IPS-20b (cell line): Measurements from ENCODE around the gene CD14.
"Not testable (repeated sequence)": the region's sequence is repeated elsewhere in the genome, so short reads cannot be mapped to it uniquely, and the experiment has no call there.

ENCODE experiments used
- H3K27ac ChIP-seq: one replicate; pipeline ENCODE4 v1.5.1; 2013; ENCODE audit warnings: low read length
- H3K27me3 ChIP-seq: 2 replicates; pipeline ENCODE4 v1.6.1; 2013; ENCODE audit warnings: mild to moderate bottlenecking, low read length, inconsistent platforms; ENCODE audit not compliant: insufficient read depth
- H3K36me3 ChIP-seq: 2 replicates; pipeline ENCODE4 v1.6.1; 2013; ENCODE audit warnings: low read depth, mild to moderate bottlenecking, inconsistent platforms, low read length, moderate library complexity; ENCODE audit not compliant: insufficient read depth
- H3K4me1 ChIP-seq: 2 replicates; pipeline ENCODE4 v1.6.1; 2013; ENCODE audit warnings: mild to moderate bottlenecking, control low read depth, inconsistent platforms, low read length, moderate library complexity; ENCODE audit not compliant: insufficient read depth
- H3K4me3 ChIP-seq: 2 replicates; pipeline ENCODE4 v1.5.1; 2013; ENCODE audit warnings: mild to moderate bottlenecking, low read length, inconsistent platforms
- H3K9ac ChIP-seq: 2 replicates; pipeline ENCODE4 v1.6.1; 2013; ENCODE audit warnings: low read depth, mild to moderate bottlenecking, inconsistent platforms, low read length, moderate library complexity
- H3K9me3 ChIP-seq: 2 replicates; pipeline ENCODE4 v1.6.1; 2013; ENCODE audit warnings: mild to moderate bottlenecking, low read depth, low read length, inconsistent platforms; ENCODE audit not compliant: insufficient read depth

Gene CD14

GRCh38 chr5:140660371-140660770 lies 27.4 kb upstream of the CD14 start:
- H3K4me1 ChIP-seq, H3K4me3 ChIP-seq, H3K27me3 ChIP-seq, H3K9me3 ChIP-seq, H3K27ac ChIP-seq, H3K9ac ChIP-seq: not testable (repeated sequence)
- peaks cover 71% of the 10 kb centered on the region for H3K36me3 ChIP-seq

DNA sequence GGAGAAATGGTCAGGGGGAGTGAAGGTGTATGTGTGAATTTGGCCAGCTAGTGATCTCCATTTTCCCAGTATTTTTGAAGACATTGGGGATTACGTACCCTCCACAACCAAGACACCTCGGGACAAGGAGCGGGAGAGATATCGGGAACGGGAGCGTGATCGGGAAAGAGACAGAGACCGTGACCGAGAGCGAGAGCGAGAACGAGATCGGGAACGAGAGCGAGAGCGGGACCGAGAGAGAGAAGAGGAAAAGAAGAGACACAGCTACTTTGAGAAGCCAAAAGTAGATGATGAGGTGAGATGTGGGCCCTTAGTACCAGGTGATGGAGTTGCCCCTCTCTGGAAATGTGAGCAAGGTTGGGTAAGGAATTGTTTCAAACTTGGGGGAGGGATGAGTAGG lies 25.9 kb upstream of the CD14 start:
- Histone ChIP-seq H3K9ac (no peak overlapping the region), H3K27me3 (no peaks in the 10 kb centered on the region), H3K9me3 (no peaks in the 10 kb centered on the region), H3K27ac (no peak overlapping the region), H3K4me1 (no peaks in the 10 kb centered on the region), H3K36me3 (peaks cover 86% of the 10 kb centered on the region), H3K4me3 (no peak overlapping the region)

GRCh38 chr5:140647042-140647419 lies 14.1 kb upstream of the CD14 start:
- Histone ChIP-seq H3K9ac (peak overlapping the region; percentile 91), H3K27me3 (no peaks in the 10 kb centered on the region), H3K9me3 (no peaks in the 10 kb centered on the region), H3K4me3 (peak overlapping the region; percentile 90), H3K27ac (no peak overlapping the region), H3K4me1 (peaks cover 3% of the 10 kb centered on the region; the same call in 1 of the 2 replicates), H3K36me3 (peaks cover 66% of the 10 kb centered on the region)

- Histone ChIP-seq H3K9ac (no peak overlapping the region), H3K36me3 (peaks cover 48% of the 10 kb centered on the region), H3K27me3 (no peaks in the 10 kb centered on the region), H3K27ac (no peak overlapping the region), H3K4me1 (peaks cover 6% of the 10 kb centered on the region; the same call in 1 of the 2 replicates), H3K9me3 (no peaks in the 10 kb centered on the region), H3K4me3 (no peak overlapping the region)
Observed at GRCh38 chr5:140642718-140643117, 9.7 kb upstream of the CD14 start.

DNA sequence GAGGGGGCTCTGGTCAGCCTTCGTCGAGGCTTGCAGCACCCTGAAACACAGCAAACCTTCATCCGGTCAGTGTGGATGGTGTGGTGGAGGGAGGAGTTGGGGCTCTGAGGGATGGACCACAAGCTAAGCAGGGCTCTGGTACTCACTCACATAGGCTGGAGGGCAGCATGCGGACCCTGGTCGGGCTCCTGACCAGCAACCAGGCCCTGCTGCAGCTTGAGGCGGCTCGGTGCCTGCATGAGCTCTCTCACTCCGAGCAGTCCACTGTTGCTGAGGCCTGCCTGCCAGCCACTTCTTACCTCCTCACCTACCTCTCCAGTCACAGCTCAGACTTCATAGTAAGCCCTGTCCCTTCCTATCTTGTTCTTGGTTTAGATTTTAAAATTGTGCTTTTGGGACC lies 8.7 kb upstream of the CD14 start:
- Histone ChIP-seq H3K27me3 (no peaks in the 10 kb centered on the region), H3K9me3 (no peaks in the 10 kb centered on the region), H3K36me3 (peaks cover 47% of the 10 kb centered on the region), H3K4me1 (peaks cover 6% of the 10 kb centered on the region; the same call in 1 of the 2 replicates), H3K9ac (no peak overlapping the region), H3K4me3 (no peak overlapping the region), H3K27ac (no peak overlapping the region)

GRCh38 chr5:140639148-140639981 lies 6.4 kb upstream of the CD14 start, which contains the start of gene TMCO6:
Gene TMCO6 (plus strand): TSS chr5:140639451. CDS start chr5:140639528, 77 bp downstream.
- Histone ChIP-seq H3K27me3 (no peaks in the 10 kb centered on the region), H3K9ac (peak within 1 kb of the TSS; percentile 92), H3K4me1 (peaks cover 6% of the 10 kb centered on the region; the same call in 1 of the 2 replicates), H3K36me3 (peaks cover 30% of the 10 kb centered on the region), H3K27ac (peak within 1 kb of the TSS; percentile 63), H3K9me3 (no peaks in the 10 kb centered on the region), H3K4me3 (peak within 1 kb of the TSS; percentile 97)

- H3K9ac ChIP-seq, H3K4me1 ChIP-seq, H3K9me3 ChIP-seq, H3K27ac ChIP-seq, H3K27me3 ChIP-seq: not testable (repeated sequence)
- H3K4me3 ChIP-seq, result peak overlapping the region; percentile 97
- peaks cover 25% of the 10 kb centered on the region for H3K36me3 ChIP-seq
Observed at GRCh38 chr5:140638898-140639147, 5.8 kb upstream of the CD14 start.

DNA sequence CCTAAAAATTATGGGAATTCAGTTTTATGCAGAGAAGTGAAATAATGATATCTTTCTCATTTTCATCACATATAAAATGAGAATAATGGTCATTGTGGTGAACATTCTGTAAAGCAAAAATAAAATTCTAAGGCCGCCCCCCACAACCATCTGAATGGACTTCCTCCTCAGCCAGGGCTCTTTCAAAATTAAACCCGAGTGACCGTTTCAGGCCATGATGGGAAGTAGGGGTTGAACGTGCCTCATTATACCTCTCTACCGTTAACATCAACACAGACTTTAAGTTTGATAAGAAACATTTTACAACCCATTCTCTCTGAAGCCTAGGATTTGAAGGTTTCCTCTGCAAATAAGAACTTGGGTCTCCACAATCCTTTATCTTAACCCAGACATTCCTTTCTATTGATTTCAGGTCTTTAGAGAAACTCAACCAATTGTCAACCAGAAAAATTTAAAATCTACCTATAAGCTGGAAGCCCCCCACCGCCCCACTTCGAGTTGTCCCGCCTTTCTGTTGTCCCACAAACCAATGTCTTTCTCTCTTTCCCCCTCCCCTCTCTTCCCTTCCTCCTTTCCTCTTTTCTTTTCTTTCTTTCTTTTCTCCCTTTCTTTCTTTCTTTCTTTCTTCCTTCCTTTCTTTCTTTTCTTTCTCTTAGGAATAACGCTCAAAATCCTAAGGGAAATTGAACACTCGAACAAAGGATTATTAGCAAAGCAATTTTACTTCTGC lies 4.6 kb upstream of the CD14 start:
- Histone ChIP-seq H3K4me3 (no peak overlapping the region), H3K36me3 (peaks cover 12% of the 10 kb centered on the region; the same call in 1 of the 2 replicates), H3K9me3 (no peaks in the 10 kb centered on the region), H3K27me3 (peaks cover 17% of the 10 kb centered on the region), H3K4me1 (peaks cover 6% of the 10 kb centered on the region; the same call in 1 of the 2 replicates), H3K9ac (no peak overlapping the region), H3K27ac (no peak overlapping the region)

GRCh38 chr5:140635291-140636257 lies 2.6 kb upstream of the CD14 start:
- Histone ChIP-seq H3K9me3 (no peaks in the 10 kb centered on the region), H3K9ac (no peak overlapping the region), H3K27ac (no peak overlapping the region), H3K27me3 (peaks cover 36% of the 10 kb centered on the region), H3K4me1 (peaks cover 6% of the 10 kb centered on the region; the same call in 1 of the 2 replicates), H3K36me3 (no peaks in the 10 kb centered on the region), H3K4me3 (no peak overlapping the region)

DNA sequence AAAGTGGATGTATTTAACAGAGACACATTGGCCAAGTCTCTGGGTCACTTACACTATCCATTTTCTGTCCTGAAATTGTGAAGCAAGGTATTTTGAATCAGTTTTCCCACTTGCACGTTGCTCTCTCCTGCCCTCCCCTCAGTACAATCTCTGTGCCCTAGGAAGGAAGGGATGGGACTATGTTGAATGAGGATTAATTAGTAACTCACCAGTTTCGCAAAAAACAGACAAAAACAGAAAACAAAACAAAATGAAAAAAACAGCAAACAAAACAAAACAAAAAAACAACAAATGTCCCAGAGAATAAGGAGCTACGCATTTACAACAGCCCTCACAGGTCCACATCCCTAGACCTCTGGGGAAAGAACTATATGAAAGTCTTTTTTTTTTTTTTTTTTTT lies 1.1 kb upstream of the CD14 start:
- Histone ChIP-seq H3K36me3 (no peaks in the 10 kb centered on the region), H3K27ac (no peak overlapping the region), H3K9ac (no peak overlapping the region), H3K4me3 (no peak overlapping the region), H3K9me3 (no peaks in the 10 kb centered on the region), H3K4me1 (peaks cover 3% of the 10 kb centered on the region; the same call in 1 of the 2 replicates), H3K27me3 (peaks cover 42% of the 10 kb centered on the region)

DNA sequence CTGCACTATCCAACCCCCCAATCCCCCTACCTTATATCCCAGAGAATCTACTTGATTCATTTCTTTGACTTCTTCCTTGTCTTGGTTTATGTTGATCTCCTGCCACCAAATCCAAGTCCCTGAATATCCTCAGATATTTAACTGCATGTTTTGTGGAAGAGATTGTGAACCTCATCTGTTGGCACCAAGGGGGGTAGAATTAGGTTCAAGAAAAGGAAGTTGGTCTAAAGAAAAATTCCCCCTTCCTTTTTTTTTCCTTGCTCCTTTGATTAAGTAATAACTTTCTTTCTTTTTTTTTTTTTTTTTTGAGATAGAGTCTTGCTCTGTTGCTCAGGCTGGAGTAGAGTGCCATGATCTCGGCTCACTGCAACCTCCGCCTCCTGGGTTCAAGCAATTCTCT lies 526 bp upstream of the CD14 start:
- Histone ChIP-seq H3K4me3 (0 out of 2 replicates have a peak overlapping the region, but pooled peaks have one; percentile 66), H3K27me3 (peaks cover 42% of the 10 kb centered on the region)

More for the DNA sequence above, 526 bp upstream of the CD14 start:
- Histone ChIP-seq H3K4me1 (no peaks in the 10 kb centered on the region), H3K9ac (no peak overlapping the region), H3K36me3 (no peaks in the 10 kb centered on the region), H3K9me3 (peaks cover 5% of the 10 kb centered on the region; the same call in 1 of the 2 replicates), H3K27ac (no peak overlapping the region)
